T-helper 2 cell (primary cell): Measurements from ENCODE around the gene HLA-DRA.
A peak's percentile ranks its signal among the peaks of the same experiment; 100 is the strongest.
"Not testable (repeated sequence)": the region's sequence is repeated elsewhere in the genome, so short reads cannot be mapped to it uniquely, and the experiment has no call there.

ENCODE experiments used
- DNase-seq, 5 experiments: peaks; one replicate each; pipeline versions ENCODE4 v3.0.0 to v3.0.0-alpha.2; 2012 to 2022

HLA-DRA gene

DNA sequence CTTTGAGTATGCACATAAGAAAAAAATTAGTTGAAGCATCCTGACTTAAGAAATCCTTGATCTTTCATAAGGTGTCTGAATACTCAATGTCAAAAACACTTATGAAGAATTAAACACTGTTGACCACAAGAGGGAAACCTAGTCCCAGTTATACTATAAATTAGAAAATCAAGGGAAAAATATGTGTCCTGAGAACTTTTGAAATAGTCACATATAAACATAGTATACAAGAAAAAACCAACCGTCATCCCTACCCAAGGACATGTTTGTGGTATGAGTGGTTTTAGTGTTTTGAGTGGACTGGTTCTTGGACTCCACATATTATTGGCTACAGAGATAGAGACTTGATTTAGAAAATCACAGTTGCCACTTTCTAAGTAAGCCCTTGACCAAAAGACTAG is 7.6 kb upstream of the HLA-DRA start:
- peak in 1 of 5 experiments; percentile 37 for DNase-seq

DNA sequence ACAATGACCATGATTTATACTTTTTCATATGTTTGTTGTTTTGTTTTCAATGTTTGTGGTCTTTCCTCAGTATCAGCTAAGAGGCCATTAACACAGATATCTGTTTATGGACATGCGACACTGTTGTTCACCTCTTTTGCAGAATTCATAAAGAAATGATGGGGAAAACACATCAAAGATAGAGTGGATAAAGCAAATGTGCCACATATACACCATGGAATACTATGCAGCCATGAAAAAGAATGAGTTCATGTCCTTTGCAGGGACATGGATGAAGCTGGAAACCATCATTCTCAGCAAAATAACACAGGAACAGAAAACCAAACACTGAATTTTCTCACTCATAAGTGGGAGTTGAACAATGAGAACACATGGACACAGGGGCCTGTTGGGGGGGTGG is 5.7 kb upstream of the HLA-DRA start:
- DNase-seq = not testable (repeated sequence)

DNA sequence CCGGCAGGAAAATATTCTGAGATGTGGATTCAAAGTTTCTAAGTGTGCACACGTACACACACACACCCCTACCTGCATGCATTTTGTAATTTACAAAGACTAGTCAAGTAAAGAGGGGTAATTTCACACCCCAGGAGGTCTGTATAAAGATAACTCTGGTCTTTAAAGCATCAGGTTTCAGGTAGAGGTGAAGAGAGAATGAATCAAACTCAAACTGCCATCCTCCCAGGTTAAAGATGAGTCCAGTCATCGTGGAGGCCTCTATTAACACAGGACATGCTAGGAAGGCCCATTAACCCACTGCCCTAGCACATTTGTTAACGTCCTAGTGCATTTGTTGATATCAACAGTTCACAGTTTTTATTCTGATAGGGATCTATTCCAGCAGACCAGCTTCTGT is 3.5 kb upstream of the HLA-DRA start:
- DNase-seq = no peak

DNA sequence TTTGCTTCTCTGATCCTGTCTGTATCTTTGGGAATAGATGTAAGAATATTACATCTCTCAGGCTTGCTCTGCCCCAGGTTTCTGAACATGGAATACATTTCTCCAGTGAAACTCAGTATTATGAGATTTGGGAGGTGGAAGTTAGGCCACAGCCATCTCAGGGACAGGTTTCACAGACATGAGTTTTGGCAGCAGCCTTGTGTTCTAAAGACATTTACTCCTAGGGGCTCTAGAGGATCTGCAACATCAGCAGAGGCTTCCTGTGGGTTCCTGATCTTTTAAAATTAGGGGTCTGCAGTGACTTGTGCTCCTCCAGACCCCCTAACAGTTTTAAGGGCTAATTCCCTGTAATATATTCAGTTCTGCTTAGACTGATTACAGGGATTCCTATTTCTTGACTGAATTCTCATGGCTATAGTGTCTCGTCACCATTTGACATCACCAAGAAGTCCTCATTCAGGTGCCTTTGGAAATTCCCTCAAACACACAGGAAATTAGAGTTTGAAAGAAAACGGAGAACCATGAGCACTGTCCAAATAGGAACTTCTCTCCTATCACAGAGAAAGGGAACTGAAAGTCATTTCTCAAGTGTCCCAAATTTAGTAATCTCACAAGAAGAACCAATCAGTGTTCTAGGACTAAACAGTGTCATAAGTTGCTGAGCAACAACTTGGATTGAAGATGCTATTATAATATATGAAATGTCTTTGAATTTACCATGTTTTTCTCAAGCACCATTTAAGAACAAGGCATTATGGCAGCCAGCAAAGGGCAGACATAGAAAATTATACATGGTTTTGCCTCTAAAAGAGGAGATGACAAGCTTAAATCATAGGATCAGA is 2.5 kb upstream of the HLA-DRA start:
- DNase-seq = peak in 1 of 5 experiments; percentile 74

DNA sequence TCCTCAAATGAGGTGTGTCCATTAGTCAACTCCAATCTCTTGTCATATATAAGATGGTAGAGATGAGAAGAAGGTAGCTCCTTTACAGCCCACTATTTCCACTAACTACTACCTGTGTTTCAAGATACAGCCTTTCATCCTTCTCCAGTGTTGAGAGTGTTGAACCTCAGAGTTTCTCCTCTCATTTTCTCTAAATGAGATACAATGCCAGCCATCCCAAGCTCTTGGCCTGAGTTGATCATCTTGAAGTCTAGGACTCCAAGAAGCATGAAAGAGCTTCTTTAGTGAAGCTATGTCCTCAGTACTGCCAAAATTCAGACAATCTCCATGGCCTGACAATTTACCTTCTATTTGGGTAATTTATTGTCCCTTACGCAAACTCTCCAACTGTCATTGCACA is 548 bp upstream of the HLA-DRA start:
- no peak for DNase-seq

DNA sequence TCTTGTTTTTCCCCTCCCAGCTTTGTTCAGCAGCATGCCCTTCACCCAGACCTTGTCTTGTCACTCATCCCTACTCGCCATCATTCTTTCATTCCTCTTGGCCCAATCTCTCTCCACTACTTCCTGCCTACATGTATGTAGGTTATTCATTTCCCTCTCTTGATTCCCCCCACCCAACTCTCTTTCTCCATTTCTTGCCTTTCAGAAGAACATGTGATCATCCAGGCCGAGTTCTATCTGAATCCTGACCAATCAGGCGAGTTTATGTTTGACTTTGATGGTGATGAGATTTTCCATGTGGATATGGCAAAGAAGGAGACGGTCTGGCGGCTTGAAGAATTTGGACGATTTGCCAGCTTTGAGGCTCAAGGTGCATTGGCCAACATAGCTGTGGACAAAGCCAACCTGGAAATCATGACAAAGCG is 2.6 kb downstream of the HLA-DRA start:
- peak in 1 of 5 experiments; percentile 40 for DNase-seq

DNA sequence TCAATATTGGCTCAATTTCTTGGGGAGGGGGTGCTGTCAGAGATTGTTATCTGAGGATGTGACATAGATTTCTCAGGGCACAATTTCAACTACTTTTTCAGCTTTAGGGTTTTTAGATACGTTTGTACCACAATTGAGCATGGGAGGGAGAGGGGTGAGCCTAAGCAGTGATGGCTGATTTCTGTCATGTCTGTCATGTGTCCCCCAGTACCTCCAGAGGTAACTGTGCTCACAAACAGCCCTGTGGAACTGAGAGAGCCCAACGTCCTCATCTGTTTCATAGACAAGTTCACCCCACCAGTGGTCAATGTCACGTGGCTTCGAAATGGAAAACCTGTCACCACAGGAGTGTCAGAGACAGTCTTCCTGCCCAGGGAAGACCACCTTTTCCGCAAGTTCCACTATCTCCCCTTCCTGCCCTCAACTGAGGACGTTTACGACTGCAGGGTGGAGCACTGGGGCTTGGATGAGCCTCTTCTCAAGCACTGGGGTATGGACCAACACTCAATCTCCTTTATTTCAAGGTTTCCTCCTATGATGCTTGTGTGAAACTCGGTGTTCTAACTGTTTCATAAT is 3.4 kb downstream of the HLA-DRA start:
- no peak for DNase-seq

DNA sequence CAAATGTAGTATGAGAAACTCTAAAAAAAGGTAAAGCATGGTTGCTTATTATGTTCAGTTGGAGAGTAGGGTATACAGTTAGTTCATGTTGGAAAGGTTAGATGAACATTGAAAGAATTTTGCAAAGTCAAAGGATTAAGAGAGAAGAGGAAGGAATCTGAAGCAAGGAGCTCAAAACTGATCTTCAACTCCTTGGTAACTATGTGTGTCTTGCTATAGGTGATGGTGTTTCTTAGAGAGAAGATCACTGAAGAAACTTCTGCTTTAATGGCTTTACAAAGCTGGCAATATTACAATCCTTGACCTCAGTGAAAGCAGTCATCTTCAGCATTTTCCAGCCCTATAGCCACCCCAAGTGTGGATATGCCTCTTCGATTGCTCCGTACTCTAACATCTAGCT is 4.7 kb downstream of the HLA-DRA start:
- DNase-seq = no peak

DNA sequence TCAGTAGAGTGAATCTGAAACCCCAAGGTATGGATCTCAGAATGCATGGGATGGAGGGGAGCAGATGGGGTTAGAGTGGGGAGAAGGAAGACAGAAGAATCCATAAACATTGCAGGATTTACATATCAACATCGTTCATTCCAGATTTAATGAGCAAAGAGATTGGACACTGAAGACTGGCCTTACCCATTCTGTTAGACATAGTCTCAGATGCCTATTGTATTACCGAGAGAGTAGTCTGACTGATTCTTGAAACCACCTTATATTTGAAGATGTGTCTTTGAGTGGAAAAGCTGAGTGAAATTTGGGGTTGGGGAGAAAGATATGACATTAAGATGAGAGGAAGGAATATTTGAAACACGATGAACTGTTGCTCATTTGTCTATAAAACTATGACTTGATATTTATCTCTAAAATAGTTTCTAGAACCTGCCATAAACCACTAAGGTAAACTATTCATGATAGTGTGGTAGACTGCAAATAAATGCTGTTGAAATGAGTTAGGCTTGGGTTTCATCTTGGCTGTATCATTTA is 5.7 kb downstream of the HLA-DRA start:
- no peak for DNase-seq

DNA sequence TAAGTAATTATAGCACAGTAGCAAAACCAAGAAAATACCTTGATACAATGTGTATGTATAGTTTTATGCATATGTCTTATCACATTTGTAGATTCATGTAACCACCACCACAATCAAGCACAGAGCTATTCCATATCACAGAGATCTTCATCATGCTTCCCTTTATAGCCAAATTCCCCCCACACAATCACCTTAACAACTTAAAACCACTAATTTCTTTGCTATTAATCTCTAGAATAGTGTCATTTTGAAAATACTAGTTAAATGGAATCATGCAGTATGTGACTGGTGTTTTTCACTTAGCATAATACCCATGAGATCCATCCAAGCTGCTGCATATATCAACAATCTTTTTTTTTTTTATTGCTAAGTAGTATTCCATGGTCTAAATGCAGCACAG is 8.2 kb downstream of the HLA-DRA start:
- DNase-seq = peak in 1 of 5 experiments; percentile 37

DNA sequence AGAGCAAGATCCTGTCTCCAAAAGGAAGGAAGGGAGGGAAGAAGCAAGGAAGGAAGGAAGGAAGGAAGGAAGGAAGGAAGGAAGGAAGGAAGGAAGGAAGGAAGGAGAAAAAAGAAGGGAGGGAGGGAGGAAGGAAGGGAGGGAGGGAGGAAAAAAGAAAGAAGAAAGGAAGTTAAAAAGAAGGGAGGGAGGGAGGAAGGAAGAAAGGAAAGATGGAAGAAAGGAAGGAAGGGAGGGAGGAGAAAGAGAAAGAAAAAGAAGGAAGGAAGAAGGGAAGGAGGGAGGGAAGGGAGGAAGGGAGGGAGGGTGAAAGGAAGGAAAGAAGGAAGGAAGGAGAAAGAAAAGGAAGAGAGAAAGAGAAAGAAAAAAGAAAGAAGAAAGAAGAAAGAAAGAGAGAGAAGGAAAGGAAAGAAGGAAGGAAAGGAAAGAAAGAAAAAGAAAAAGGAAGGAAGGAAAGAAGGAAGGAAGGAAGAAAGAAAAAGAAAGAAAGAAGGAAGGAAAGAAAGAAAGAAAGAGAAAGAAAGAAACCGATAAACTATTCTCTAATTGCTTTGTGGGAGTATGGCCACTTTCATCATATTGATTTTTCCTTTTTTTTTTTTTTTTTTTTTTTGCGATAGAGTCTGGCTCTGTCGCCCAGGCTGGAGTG is 9.5 kb downstream of the HLA-DRA start:
- no peak for DNase-seq

DNA sequence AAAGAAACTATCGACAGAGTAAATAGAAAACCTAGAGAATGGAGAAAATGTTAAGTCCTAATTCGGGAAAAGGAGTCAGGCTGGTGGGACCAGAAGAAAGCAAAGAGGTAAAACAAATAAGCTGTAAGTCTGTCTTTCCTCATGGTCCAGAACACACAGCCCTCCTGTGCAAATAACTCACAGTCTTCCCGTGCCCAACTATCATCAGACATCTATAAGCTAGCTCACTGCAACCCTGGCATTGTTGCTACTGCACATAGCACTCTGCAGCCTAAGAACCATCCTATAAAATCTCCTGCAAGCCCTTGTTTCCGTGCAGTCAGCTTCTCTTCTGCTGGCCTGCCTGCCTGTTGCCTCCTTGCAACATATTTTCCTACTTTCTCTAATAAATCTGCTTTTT is 17.4 kb downstream of the HLA-DRA start:
- DNase-seq = no peak

DNA sequence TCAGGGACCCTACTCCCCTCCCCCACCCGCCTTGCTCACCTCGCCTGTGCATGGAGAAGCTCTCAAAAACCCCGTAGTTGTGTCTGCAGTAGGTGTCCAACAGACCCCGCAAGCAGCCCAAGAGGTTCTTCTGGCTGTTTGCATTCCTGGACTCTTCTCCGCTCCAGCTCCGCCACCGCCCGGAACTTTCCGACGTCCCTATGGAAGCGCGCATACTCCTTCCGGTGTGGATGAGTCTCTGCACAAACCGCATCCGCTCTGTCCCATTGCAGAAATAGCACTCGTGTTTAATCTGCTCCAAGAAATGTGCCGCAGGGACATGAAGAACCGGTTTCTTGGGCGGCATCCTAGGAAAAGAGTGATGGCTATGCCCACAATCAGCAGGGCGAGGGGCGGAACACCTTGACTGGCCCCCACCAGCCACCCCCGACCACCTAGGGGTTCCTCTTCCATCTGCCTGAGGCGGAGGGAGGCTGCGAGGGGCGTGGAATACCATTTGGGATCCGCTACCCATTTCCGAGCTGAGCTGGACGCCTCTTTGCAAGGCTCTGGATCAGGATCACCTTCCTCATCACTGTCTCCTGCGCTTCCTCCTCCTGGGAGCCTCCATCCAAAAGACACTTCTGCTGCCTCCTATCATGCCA is 20.2 kb downstream of the HLA-DRA start:
- no peak for DNase-seq

DNA sequence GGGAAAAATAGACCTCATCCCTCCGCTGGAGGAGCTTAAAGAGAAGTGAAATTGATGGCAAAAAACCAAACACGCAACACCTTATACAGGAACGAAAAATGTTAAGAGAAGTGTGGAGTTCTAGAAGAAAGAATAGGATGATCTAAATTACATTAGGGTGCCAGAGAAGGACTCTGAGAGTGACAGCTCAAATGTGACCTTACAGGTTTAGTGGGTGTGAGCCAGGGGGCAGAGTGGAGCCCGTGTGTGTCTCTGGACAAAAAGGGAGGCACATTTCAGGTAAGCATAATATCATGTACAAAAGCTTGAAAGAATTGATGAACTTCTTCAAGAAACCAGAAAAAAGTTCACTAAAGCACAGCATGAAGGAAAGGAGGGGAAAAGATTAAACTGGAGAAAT is 20.8 kb downstream of the HLA-DRA start:
- no peak for DNase-seq

DNA sequence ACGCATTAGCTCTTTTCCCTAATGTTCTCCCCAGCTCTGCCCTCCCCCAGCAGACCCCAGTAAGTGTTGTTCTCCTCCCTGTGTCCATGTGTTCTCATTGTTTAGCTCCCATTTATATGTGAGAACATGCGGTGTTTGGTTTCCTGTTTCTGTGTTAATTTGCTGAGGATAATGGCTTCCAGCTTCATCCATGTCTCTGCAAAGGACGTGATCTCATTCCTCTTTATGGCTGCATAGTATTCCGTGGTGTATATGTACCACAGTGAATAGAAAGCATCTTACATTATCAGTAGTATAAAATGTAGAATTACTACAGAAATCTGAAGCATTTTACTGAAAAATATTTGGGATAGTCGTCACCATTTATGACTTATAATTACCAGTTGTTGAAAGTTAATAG is 21.8 kb downstream of the HLA-DRA start:
- no peak for DNase-seq

DNA sequence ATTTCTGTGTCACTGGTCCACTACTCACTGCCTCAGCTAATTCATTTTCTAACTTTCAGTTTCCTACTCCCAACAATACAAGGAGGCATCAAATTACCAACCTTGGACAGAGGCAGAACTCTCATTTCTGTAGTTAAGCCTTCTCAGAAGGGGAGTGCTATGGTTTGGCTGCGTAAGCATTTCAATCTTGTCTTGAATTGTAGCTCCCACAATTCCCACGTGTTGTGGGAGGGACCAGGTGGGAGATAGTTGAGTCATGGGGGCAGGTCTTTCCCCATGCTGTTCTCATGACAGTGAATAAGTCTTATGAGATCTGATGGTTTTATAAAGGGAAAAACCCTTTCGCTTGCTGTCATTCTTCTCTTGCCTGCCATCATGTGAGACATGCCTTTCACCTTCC is 22.9 kb downstream of the HLA-DRA start:
- DNase-seq = peak in 2 of 5 experiments; percentile 46 to 85

DNA sequence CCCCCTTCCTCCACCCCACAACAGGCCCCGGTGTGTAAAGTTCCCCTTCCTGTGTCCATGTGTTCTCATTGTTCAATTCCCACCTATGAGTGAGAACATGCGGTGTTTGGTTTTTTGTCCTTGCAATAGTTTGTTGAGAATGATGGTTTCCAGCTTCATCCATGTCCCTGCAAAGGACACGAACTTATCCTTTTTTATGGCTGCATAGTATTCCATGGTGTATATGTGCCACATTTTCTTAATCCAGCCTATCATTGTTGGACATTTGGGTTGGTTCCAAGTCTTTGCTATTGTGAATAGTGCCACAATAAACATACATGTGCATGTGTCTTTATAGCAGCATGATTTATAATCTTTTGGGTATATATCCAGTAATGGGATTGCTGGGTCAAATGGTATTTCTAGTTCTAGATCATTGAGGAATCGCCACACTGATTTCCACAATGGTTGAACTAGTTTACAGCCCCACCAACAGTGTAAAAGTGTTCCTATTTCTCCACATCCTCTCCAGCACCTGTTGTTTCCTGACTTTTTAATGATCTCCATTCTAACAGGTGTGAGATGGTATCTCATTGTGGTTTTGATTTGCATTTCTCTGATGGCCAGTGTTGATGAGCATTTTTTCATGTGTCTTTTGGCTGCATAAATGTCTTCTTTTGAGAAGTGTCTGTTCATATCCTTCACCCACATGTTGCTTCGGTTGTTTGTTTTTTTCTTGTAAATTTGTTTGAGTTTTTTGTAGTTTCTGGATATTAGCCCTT is 28.2 kb downstream of the HLA-DRA start:
- not testable (repeated sequence) for DNase-seq

DNA sequence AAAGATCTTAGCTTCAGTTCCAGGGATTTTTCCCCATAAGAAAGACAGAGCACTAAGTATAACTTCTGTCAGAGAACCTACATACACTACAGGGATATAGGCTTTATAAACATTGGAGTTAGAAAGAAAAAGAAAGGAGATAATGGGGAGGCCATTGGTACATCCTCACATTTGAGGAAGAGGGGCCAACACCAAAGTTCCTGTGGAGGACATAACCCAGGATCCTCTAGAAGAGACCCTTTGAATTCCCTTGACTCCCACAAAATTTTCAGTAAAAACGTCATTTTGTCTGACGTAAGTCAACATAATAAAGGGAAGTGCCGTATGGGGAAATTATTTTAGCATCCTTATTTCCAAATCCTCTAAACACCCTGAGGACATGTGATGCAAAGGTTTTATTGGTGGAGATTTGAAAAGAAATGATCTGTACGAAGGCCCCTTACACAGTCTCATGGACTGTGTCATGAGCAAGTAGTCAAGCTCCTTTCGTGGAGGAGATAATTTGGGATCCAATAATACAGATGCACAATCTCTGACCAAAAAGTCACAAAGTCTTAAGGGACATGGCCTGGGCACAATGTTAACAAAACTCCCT is 33.2 kb downstream of the HLA-DRA start:
- DNase-seq = no peak

DNA sequence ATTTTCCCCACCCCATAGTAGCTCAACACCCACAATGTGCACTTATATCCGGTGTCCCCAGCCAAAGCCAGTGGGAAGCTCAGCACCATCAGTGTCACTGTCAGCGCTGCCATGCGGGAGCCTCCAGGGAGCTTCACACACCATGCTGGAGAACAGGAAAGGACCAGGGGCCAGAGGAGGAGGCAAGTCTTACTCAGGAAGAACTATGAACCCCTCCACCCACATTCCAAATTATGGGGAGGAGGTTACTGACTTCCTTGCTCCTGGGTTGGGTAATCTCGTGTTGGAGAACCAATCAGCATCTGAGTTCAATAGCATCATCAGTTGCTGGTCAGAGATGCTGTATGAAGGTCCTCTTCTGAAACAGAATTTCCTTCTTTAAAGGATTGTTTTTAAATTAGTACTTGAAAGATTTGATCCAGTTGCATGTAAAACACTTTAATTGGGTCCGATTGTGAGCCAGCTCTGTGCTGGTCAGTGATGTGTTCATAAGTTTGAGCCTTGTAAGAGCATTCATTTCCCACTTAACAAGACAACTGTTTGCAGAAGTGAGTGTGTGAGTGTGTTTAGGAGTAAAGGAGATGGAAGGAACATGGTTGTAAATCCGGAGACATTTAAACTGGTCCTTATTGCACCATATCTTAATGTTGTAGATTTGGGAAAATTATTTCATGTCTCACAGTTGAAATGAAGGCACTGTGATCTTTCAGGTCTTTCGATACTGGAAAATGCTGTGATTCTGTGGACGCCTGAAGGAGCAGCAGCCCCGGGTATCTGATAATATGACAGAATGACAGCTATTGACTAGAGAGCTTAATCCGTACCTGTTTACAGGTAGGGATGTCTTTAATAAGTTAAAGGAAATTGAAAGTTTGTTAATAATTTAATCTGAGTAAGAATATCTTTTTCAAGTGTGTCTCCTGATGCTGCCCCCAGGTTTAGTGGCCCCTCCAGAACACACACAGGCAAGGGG is 34.0 kb downstream of the HLA-DRA start:
- DNase-seq = peak in 1 of 5 experiments; percentile 26

DNA sequence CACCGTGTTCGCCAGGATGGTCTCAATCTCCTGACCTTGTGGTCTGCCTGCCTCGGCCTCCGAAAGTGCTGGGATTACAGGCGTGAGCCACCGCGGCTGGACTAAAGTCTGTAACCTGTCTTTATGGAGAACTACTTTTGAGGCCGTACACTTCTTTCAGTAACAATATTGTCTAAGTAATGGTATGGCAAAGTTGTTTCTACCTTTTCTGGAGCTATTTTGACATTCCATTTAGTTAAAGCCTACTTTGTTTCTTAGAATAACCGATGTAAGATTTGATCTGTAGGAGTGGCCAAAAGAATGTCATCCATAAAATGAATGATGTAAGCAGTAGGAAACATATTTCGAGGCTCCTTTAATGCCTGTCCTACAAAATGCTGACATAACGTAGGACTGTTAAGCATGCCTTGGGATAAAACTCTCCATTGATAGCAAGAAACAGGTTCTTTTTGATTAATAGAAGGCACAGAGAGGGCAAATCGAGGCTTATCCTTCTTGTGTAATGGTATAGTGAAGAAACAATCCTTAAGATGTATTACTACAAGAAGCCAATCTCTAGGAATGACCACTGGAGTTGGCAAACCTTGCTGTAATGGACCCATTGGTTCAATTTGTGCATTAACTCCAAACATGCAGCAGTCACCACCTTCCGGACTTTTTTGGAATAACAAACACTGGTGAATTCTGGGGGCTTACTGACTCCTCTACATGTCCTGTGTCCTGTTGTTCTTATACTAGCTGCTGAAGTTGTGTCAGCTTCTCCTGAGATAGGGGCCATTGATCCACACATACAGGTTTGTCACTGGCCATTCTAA is 35.9 kb downstream of the HLA-DRA start:
- DNase-seq = no peak
